GM12878 (cell line): ENCODE measurements around the gene UBE2E2. TPM values are rescaled to one million over a fixed set of nuclear protein-coding genes. Genes with fewer than 3 reads are reported as not detected.

Experiments used
- ATAC-seq: fragments of 200-7000 bp; cut with Tn5 transposase; 3 replicates; pipeline ENCODE4 v1.9.1; 2020; ENCODE audit warnings: mild to moderate bottlenecking, moderate library complexity
- BruUV-seq: library from RNA; stranded (reverse); fragments of 400-500 nt; replicated peaks from 2 replicates; lab custom pipeline; 2021; lab: Mats Ljungman, UMichigan
- CTCF ChIA-PET: fragments of 300-600 bp; sonication (Branson Sonifier 250); formaldehyde crosslinking; extraction: SDS; loops from one replicate; lab custom pipeline; 2021; ENCODE audit warnings: inconsistent platforms; lab: Yijun Ruan, JAX
- POLR2A ChIA-PET: fragments of 350-600 bp; formaldehyde crosslinking; extraction: SDS; loops from one replicate; lab custom pipeline; 2021; ENCODE audit warnings: inconsistent platforms; lab: Charles Lee
- RAD21 ChIA-PET: fragments of 300-600 bp; sonication (Branson Sonifier 250); formaldehyde crosslinking; loops from one replicate; lab custom pipeline; 2023; ENCODE audit warnings: antibody characterized with exemption; ENCODE audit not compliant: unreplicated experiment; lab: Charles Lee
- SMC1A ChIA-PET: fragments of 300-600 bp; sonication (Branson Sonifier 250); formaldehyde crosslinking; loops from one replicate; lab custom pipeline; 2023; ENCODE audit not compliant: unreplicated experiment, uncharacterized antibody; lab: Charles Lee
- DNase-seq: peaks from one replicate; pipeline ENCODE4 v3.0.0-alpha.2; 2011; ENCODE audit warnings: low read depth, low spot score
- FAIRE-seq: peaks from 3 replicates; lab custom pipeline; 2011; peaks lifted over from hg19 to GRCh38; lab: Jason Lieb, UNC
- H2AFZ ChIP-seq: 2 replicates; pipeline ENCODE4 v1.6.0; 2011; ENCODE audit warnings: low read depth, low read length, control low read depth; ENCODE audit not compliant: control insufficient read depth
- H3K27ac ChIP-seq: 2 replicates; pipeline ENCODE4 v1.5.1; 2011; ENCODE audit warnings: control low read depth; ENCODE audit not compliant: control insufficient read depth, insufficient read depth
- H3K27me3 ChIP-seq, 2 experiments: replicated peaks in 1 of 2; 2 replicates each; pipeline versions ENCODE4 v1.6.0 to v1.6.1; 2011; ENCODE audit warnings: low read length in 1 of 2; ENCODE audit not compliant: control insufficient read depth in 2 of 2, insufficient read depth in 2 of 2
- H3K36me3 ChIP-seq, 2 experiments: 2 replicates each; pipeline ENCODE4 v1.5.1; 2011; ENCODE audit warnings: low read length in 1 of 2; ENCODE audit not compliant: control insufficient read depth in 2 of 2, insufficient read depth in 2 of 2
- H3K4me1 ChIP-seq: 2 replicates; pipeline ENCODE4 v1.6.1; 2011; ENCODE audit warnings: mild to moderate bottlenecking, low read length, moderate library complexity, mixed read lengths; ENCODE audit not compliant: control insufficient read depth, insufficient read depth
- H3K4me2 ChIP-seq: 2 replicates; pipeline ENCODE4 v1.6.0; 2011; ENCODE audit warnings: control low read depth; ENCODE audit not compliant: control insufficient read depth, insufficient read depth
- H3K4me3 ChIP-seq: fragments of 200-600 bp; sonication (generic); 2 replicates; pipeline ENCODE4 v1.5.1; 2016
- H3K79me2 ChIP-seq: 2 replicates; pipeline ENCODE4 v1.6.0; 2011; ENCODE audit warnings: low read length; ENCODE audit not compliant: control insufficient read depth, insufficient read depth
- H3K9ac ChIP-seq: 2 replicates; pipeline ENCODE4 v1.8.0; 2011; ENCODE audit warnings: low read length, control low read depth, mixed read lengths; ENCODE audit not compliant: control insufficient read depth, insufficient read depth
- H3K9me3 ChIP-seq: replicated peaks from 3 replicates; pipeline ENCODE4 v1.5.1; 2011; ENCODE audit warnings: mild to moderate bottlenecking, low read length; ENCODE audit not compliant: control insufficient read depth, insufficient read depth
- H4K20me1 ChIP-seq: 2 replicates; pipeline ENCODE4 v1.6.0; 2011; ENCODE audit not compliant: control insufficient read depth, insufficient read depth
- ATF7 ChIP-seq: fragments of 450-650 bp; IDR thresholded peaks from 2 replicates; pipeline ENCODE4 v1.6.1; 2016; ENCODE audit warnings: low read depth, mild to moderate bottlenecking
- BACH1 ChIP-seq: fragments of 450-650 bp; IDR thresholded peaks from 2 replicates; pipeline ENCODE4 v1.6.1; 2017; ENCODE audit warnings: mild to moderate bottlenecking, borderline replicate concordance
- BCL3 ChIP-seq: IDR thresholded peaks from 2 replicates; pipeline ENCODE4 v1.6.1; 2011; ENCODE audit warnings: borderline replicate concordance, low read depth, mild to moderate bottlenecking, moderate library complexity, low read length; ENCODE audit not compliant: insufficient read depth, poor library complexity, severe bottlenecking
- CREM ChIP-seq: IDR thresholded peaks from 2 replicates; pipeline ENCODE4 v1.6.1; 2014; ENCODE audit warnings: antibody characterized with exemption, low read depth
- CTCF ChIP-seq, 3 experiments: IDR thresholded peaks in 2 of 3; conservative IDR thresholded peaks in 1 of 3; 2 replicates each; pipeline ENCODE4 v1.5.1; 2011; ENCODE audit warnings: low read depth in 3 of 3, low read length in 3 of 3, mild to moderate bottlenecking in 3 of 3, control low read depth in 2 of 3, moderate library complexity in 2 of 3, inconsistent platforms in 1 of 3, mixed read lengths in 1 of 3; ENCODE audit not compliant: control insufficient read depth in 2 of 3, insufficient read depth in 1 of 3; ENCODE audit errors: extremely low read depth in 1 of 3
- DPF2 ChIP-seq: fragments of 450-650 bp; IDR thresholded peaks from 2 replicates; pipeline ENCODE4 v1.6.1; 2017; ENCODE audit warnings: mild to moderate bottlenecking
- EED ChIP-seq: sonication (generic); IDR thresholded peaks from 2 replicates; pipeline ENCODE4 v1.6.1; 2016; ENCODE audit warnings: antibody characterized with exemption, low read depth
- FOXM1 ChIP-seq: IDR thresholded peaks from 2 replicates; pipeline ENCODE4 v1.6.1; 2012; ENCODE audit warnings: low read depth, mild to moderate bottlenecking, inconsistent platforms, low read length, moderate library complexity
- IRF4 ChIP-seq: IDR thresholded peaks from 2 replicates; pipeline ENCODE4 v1.6.1; 2011; ENCODE audit warnings: low read depth, low read length
- MEF2A ChIP-seq: IDR thresholded peaks from 2 replicates; pipeline ENCODE4 v1.6.1; 2011; ENCODE audit warnings: low read depth, mild to moderate bottlenecking, low read length, moderate library complexity; ENCODE audit not compliant: insufficient read depth
- NFIC ChIP-seq: IDR thresholded peaks from 2 replicates; pipeline ENCODE4 v1.6.1; 2012; ENCODE audit warnings: low read depth, mild to moderate bottlenecking, inconsistent platforms, low read length, moderate library complexity
- PML ChIP-seq: IDR thresholded peaks from 2 replicates; pipeline ENCODE4 v1.6.1; 2012; ENCODE audit warnings: low read length, inconsistent platforms
- POU2F2 ChIP-seq: IDR thresholded peaks from 3 replicates; pipeline ENCODE4 v1.6.1; 2011; ENCODE audit warnings: low read depth, mild to moderate bottlenecking, low read length, borderline replicate concordance
- SMAD5 ChIP-seq: IDR thresholded peaks from 2 replicates; pipeline ENCODE4 v1.6.1; 2016; ENCODE audit warnings: antibody characterized with exemption, low read depth
- STAT1 ChIP-seq: fragments of 450-650 bp; conservative IDR thresholded peaks from 2 replicates; pipeline ENCODE4 v1.6.1; 2014; ENCODE audit warnings: antibody characterized with exemption, mild to moderate bottlenecking
- WGBS: methylation state at CpG from one replicate; pipeline ENCODE4 v1.1.6; 2016; ENCODE audit warnings: low lambda C conversion rate; ENCODE audit not compliant: insufficient replicate concordance, insufficient coverage; ENCODE audit errors: missing lambda C conversion rate; 5-methylcytosine and 5-hydroxymethylcytosine counted together
- in situ Hi-C: fragments of 300-500 bp; cut with MboI; formaldehyde crosslinking; loops from 9 replicates; pipeline ENCODE4 v1.14.3; 2018; ENCODE audit warnings: mixed read lengths
- intact Hi-C: fragments of 100-400 bp; cut with micrococcal nuclease; formaldehyde crosslinking; loops from one replicate; pipeline ENCODE4 v1.14.2; 2022; ENCODE audit not compliant: unreplicated experiment
- polyA plus RNA-seq, 11 experiments: library from polyadenylated mRNA; depleted of rRNA in 4 of 11; unstranded in 6 of 11; stranded (reverse) in 5 of 11; fragments of >200 nt; fragmentation: Nextera tagmentation in 4 of 11; fragmentation: Illumina TruSeq in 1 of 11; extraction: Ambion mirVana in 4 of 11; extraction: Trizol in 1 of 11; gene quantifications; 1 replicate in 1 of 11; 2 replicates in 10 of 11; pipeline versions ENCODE4 v1.2.1 to v1.2.3, GENCODE V29; 2011 to 2016; ENCODE audit warnings: inconsistent platforms in 2 of 11, missing spikeins in 2 of 11, low read depth in 1 of 11
- total RNA-seq, 4 experiments: library from RNA; depleted of rRNA in 3 of 4; stranded (reverse); fragments of >200 nt in 3 of 4; fragmentation: Illumina TruSeq in 1 of 4; extraction: Trizol in 1 of 4; gene quantifications; 2 replicates each; pipeline versions ENCODE4 v1.2.1 to v1.2.3, GENCODE V29; 2013 to 2021
- TF ChIP-seq, protein P1 (sequence below): fragments of 450-650 bp; IDR thresholded peaks from 2 replicates; pipeline ENCODE4 v1.6.1; 2017; ENCODE audit warnings: mild to moderate bottlenecking, moderate library complexity

UBE2E2 gene
- total and polyA plus RNA-seq, 10 of the 15 experiments (the other 5 are each of a cell fraction or from before 2014, with no cell fraction given) = 8.7 to 71.0 (median 36.4) TPM

- Histone ChIP-seq H3K27ac (peak overlapping the region; percentile 66), H3K4me1 (peaks cover 37% of the 10 kb centered on the region), H3K9ac (no peak overlapping the region), H3K79me2 (no peaks in the 10 kb centered on the region), H3K4me2 (peak overlapping the region; percentile 84), H3K27me3 (no peaks in the 10 kb centered on the region), H4K20me1 (no peaks in the 10 kb centered on the region), H3K9me3 (no peaks in the 10 kb centered on the region), H3K36me3 (no peaks in the 10 kb centered on the region), H2AFZ (peak overlapping the region; percentile 56), H3K4me3 (peak overlapping the region; percentile 19; the same call in 1 of the 2 replicates)
- in situ Hi-C loops (no loop called here), intact Hi-C loops (loop anchor here (2.0 to 5.0 kb wide), 3 partner anchors 41 to 599 kb away; partner anchors contain the start of gene UBE2E2)
- peak; percentile 74 for ATAC-seq
- no peak for FAIRE-seq
- SMC1A ChIA-PET = interaction anchor here (0.6 to 1.8 kb wide), 5 partner anchors 9 to 488 kb away, joined by 3 to 4 read pairs (median 3); no protein-coding TSS in a partner anchor
- WGBS = 2% methylated on average over 10 of the region's 10 CpGs
- peak; percentile 69 for DNase-seq
- POLR2A ChIA-PET = no interaction called here
- BruUV-seq = no TSS peak
- RAD21 ChIA-PET = interaction anchor here (0.7 kb wide), 1 partner anchor 1042 kb away, joined by 3 read pairs; no protein-coding TSS in a partner anchor
- CTCF ChIA-PET = interaction anchor here (1.7 kb wide), 1 partner anchor 599 kb away, joined by 5 read pairs; no protein-coding TSS in a partner anchor
- TF ChIP-seq DPF2 (peak; percentile 47; the same call in 1 of the 2 replicates), FOXM1 (peak; percentile 88), MEF2A (peak; percentile 84), ATF7 (peak; percentile 33; the same call in 1 of the 2 replicates), CREM (peak; percentile 55; the same call in 1 of the 2 replicates), IRF4 (peak; percentile 6; the same call in 1 of the 2 replicates), POU2F2 (0 out of 3 replicates have a peak, but pooled peaks have one; percentile 4), EED (peak; percentile 55), BCL3 (peak; percentile 61), PML (peak; percentile 56; the same call in 1 of the 2 replicates), STAT1 (no peak), SMAD5 (no peak), BACH1 (peak; percentile 98), CTCF (IDR thresholded peaks at IDR 0.05 in 2 of 3, conservative IDR thresholded peaks at IDR 0.05 in 1 of 3; ENCODE audit: control insufficient read depth in 2 of 3, extremely low read depth in 1 of 3, insufficient read depth in 1 of 3, low read depth in 3 of 3, low read length in 3 of 3) (no peak), NFIC (peak; percentile 89)
- TF ChIP-seq, protein P1, sequence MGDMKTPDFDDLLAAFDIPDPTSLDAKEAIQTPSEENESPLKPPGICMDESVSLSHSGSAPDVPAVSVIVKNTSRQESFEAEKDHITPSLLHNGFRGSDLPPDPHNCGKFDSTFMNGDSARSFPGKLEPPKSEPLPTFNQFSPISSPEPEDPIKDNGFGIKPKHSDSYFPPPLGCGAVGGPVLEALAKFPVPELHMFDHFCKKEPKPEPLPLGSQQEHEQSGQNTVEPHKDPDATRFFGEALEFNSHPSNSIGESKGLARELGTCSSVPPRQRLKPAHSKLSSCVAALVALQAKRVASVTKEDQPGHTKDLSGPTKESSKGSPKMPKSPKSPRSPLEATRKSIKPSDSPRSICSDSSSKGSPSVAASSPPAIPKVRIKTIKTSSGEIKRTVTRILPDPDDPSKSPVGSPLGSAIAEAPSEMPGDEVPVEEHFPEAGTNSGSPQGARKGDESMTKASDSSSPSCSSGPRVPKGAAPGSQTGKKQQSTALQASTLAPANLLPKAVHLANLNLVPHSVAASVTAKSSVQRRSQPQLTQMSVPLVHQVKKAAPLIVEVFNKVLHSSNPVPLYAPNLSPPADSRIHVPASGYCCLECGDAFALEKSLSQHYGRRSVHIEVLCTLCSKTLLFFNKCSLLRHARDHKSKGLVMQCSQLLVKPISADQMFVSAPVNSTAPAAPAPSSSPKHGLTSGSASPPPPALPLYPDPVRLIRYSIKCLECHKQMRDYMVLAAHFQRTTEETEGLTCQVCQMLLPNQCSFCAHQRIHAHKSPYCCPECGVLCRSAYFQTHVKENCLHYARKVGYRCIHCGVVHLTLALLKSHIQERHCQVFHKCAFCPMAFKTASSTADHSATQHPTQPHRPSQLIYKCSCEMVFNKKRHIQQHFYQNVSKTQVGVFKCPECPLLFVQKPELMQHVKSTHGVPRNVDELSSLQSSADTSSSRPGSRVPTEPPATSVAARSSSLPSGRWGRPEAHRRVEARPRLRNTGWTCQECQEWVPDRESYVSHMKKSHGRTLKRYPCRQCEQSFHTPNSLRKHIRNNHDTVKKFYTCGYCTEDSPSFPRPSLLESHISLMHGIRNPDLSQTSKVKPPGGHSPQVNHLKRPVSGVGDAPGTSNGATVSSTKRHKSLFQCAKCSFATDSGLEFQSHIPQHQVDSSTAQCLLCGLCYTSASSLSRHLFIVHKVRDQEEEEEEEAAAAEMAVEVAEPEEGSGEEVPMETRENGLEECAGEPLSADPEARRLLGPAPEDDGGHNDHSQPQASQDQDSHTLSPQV = no peak
These were observed 41.1 kb upstream of the UBE2E2 start for GRCh38 chr3:23161896-23162570.
